ENCODE results near the gene MAML1. TPM values are rescaled to one million over a fixed set of nuclear protein-coding genes. Genes with fewer than 3 reads are reported as not detected.

MAML1 gene
- polyA plus RNA-seq, 1 of the 3 experiments (the other 2 are of a cell fraction): 8.1 TPM

DNA sequence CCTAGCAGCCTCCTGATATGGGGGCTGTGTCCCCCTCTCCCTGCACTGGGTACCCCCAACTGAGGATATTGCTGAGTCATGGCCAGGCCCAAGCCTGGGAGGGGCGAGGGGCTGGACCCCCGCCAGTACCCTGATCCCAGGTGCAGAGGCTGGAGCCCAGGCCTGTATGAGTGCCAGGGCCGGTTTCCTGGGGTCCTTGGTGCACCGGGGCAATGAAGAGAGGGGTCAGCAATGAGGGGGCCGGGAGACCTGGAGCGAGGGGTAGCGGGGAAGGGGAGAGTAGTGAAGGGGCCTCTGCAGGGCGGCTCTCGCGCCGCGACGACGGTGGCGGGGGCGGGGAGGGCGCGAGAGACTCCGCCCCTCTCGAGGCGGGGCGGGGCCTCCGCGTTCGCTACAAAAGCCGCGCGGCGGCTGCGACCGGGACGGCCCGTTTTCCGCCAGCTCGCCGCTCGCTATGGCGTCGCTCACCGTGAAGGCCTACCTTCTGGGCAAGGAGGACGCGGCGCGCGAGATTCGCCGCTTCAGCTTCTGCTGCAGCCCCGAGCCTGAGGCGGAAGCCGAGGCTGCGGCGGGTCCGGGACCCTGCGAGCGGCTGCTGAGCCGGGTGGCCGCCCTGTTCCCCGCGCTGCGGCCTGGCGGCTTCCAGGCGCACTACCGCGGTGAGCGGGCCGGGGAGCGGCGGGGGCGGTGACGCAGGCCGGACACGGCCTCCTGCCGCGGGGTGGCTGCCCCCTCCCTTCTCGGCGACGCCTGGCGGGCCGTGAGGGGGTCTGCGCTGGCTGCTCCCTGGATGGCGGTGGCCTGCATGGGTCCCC, 88.1 kb downstream of the MAML1 start, which contains the start of gene SQSTM1:
Gene SQSTM1 (plus strand): TSS at position 423 of the 815 bp plus-strand sequence. CDS start 32 bp downstream, at position 455.
- Histone ChIP-seq H3K27ac (ENCODE audit: low read depth in 2 of 2, low read length in 1 of 2) (peak within 1 kb of the TSS; percentile 84 to 94), H3K79me2 (ENCODE audit: insufficient read depth) (peaks cover 53% of the 10 kb centered on the region), H3K9ac (peak within 1 kb of the TSS; percentile 97), H3K9me3 (no peaks in the 10 kb centered on the region), H3F3A (replicated peaks; ENCODE audit: insufficient read depth) (peaks cover 11% of the 10 kb centered on the region), H3K36me3 (replicated peaks in 1 of 2; ENCODE audit: control insufficient read depth in 1 of 2, insufficient read depth in 2 of 2, low read length in 1 of 2) (peaks cover 28 to 31% of the 10 kb centered on the region in 2 experiments), H3K9me2 (no peaks in the 10 kb centered on the region), H3K4me1 (ENCODE audit: control insufficient read depth in 1 of 2, insufficient read depth in 2 of 2, low read depth in 1 of 2, low read length in 1 of 2) (peaks cover 22 to 39% of the 10 kb centered on the region in 2 experiments), H2AFZ (ENCODE audit: low read depth) (0 out of 2 replicates have a peak within 1 kb of the TSS, but pooled peaks have one; percentile 49), H3K4me2 (peak within 1 kb of the TSS; percentile 75), H3K27me3 (ENCODE audit: insufficient read depth) (no peaks in the 10 kb centered on the region), H4K20me1 (ENCODE audit: insufficient read depth) (peaks cover 47% of the 10 kb centered on the region), H3K4me3 (ENCODE audit: low read depth in 2 of 2, low read length in 1 of 2) (peak within 1 kb of the TSS; percentile 97)
- CTCF ChIA-PET: interaction anchor here (0.6 to 1.7 kb wide), 4 partner anchors 9 to 46 kb away, joined by 3 to 5 read pairs (median 4); no protein-coding TSS in a partner anchor
- peak; percentile 95 for DNase-seq
- TF ChIP-seq, protein P1, sequence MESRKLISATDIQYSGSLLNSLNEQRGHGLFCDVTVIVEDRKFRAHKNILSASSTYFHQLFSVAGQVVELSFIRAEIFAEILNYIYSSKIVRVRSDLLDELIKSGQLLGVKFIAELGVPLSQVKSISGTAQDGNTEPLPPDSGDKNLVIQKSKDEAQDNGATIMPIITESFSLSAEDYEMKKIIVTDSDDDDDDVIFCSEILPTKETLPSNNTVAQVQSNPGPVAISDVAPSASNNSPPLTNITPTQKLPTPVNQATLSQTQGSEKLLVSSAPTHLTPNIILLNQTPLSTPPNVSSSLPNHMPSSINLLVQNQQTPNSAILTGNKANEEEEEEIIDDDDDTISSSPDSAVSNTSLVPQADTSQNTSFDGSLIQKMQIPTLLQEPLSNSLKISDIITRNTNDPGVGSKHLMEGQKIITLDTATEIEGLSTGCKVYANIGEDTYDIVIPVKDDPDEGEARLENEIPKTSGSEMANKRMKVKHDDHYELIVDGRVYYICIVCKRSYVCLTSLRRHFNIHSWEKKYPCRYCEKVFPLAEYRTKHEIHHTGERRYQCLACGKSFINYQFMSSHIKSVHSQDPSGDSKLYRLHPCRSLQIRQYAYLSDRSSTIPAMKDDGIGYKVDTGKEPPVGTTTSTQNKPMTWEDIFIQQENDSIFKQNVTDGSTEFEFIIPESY (IDR thresholded peaks at IDR 0.05; ENCODE audit: borderline replicate concordance, low read depth): no peak
- TF ChIP-seq YY1 (IDR thresholded peaks at IDR 0.05; ENCODE audit: low read depth) (peak; percentile 64; the same call in 1 of the 2 replicates), TCF12 (IDR thresholded peaks at IDR 0.05) (peak; percentile 22; the same call in 1 of the 2 replicates), FOXM1 (IDR thresholded peaks at IDR 0.05; ENCODE audit: low read depth) (no peak), GABPA (IDR thresholded peaks at IDR 0.05; ENCODE audit: low read depth) (no peak), RFX5 (IDR thresholded peaks at IDR 0.05; ENCODE audit: low read length) (no peak), RCOR1 (IDR thresholded peaks at IDR 0.05; ENCODE audit: low read length) (no peak), SIN3A (IDR thresholded peaks at IDR 0.05; ENCODE audit: borderline replicate concordance, low read depth, low read length) (0 out of 2 replicates have a peak, but pooled peaks have one; percentile 73), FOSL2 (IDR thresholded peaks at IDR 0.05; ENCODE audit: borderline replicate concordance, low read depth) (peak; percentile 43; the same call in 1 of the 2 replicates), NFIC (IDR thresholded peaks at IDR 0.05; ENCODE audit: borderline replicate concordance) (0 out of 2 replicates have a peak, but pooled peaks have one; percentile 32), POLR2AphosphoS5 (IDR thresholded peaks at IDR 0.05; ENCODE audit: low read depth, low read length) (peak; percentile 99), CHD2 (IDR thresholded peaks at IDR 0.05; ENCODE audit: low read length, partially characterized antibody) (peak; percentile 69), EP300 (IDR thresholded peaks at IDR 0.05; ENCODE audit: borderline replicate concordance in 1 of 2, low read depth in 1 of 2, low read length in 1 of 2) (peak in 1 of 2 experiments; percentile 33; a peak in 1 of 4 replicates), TAF1 (IDR thresholded peaks at IDR 0.05; ENCODE audit: borderline replicate concordance, low read depth, low read length) (peak; percentile 88; the same call in 1 of the 2 replicates), MEF2A (IDR thresholded peaks at IDR 0.05; ENCODE audit: borderline replicate concordance, low read depth) (no peak)
- TF ChIP-seq, protein P2, sequence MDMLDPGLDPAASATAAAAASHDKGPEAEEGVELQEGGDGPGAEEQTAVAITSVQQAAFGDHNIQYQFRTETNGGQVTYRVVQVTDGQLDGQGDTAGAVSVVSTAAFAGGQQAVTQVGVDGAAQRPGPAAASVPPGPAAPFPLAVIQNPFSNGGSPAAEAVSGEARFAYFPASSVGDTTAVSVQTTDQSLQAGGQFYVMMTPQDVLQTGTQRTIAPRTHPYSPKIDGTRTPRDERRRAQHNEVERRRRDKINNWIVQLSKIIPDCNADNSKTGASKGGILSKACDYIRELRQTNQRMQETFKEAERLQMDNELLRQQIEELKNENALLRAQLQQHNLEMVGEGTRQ (IDR thresholded peaks at IDR 0.05; ENCODE audit: borderline replicate concordance, low read depth, low read length): no peak
- TF ChIP-seq, protein P3, sequence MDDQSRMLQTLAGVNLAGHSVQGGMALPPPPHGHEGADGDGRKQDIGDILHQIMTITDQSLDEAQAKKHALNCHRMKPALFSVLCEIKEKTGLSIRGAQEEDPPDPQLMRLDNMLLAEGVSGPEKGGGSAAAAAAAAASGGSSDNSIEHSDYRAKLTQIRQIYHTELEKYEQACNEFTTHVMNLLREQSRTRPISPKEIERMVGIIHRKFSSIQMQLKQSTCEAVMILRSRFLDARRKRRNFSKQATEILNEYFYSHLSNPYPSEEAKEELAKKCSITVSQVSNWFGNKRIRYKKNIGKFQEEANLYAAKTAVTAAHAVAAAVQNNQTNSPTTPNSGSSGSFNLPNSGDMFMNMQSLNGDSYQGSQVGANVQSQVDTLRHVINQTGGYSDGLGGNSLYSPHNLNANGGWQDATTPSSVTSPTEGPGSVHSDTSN (IDR thresholded peaks at IDR 0.05): peak; percentile 45; the same call in 1 of the 2 replicates
- TF ChIP-seq, protein P4, sequence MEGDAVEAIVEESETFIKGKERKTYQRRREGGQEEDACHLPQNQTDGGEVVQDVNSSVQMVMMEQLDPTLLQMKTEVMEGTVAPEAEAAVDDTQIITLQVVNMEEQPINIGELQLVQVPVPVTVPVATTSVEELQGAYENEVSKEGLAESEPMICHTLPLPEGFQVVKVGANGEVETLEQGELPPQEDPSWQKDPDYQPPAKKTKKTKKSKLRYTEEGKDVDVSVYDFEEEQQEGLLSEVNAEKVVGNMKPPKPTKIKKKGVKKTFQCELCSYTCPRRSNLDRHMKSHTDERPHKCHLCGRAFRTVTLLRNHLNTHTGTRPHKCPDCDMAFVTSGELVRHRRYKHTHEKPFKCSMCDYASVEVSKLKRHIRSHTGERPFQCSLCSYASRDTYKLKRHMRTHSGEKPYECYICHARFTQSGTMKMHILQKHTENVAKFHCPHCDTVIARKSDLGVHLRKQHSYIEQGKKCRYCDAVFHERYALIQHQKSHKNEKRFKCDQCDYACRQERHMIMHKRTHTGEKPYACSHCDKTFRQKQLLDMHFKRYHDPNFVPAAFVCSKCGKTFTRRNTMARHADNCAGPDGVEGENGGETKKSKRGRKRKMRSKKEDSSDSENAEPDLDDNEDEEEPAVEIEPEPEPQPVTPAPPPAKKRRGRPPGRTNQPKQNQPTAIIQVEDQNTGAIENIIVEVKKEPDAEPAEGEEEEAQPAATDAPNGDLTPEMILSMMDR (IDR thresholded peaks at IDR 0.05): no peak
- TF ChIP-seq, protein P5, sequence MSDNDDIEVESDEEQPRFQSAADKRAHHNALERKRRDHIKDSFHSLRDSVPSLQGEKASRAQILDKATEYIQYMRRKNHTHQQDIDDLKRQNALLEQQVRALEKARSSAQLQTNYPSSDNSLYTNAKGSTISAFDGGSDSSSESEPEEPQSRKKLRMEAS (IDR thresholded peaks at IDR 0.05; ENCODE audit: low read depth): peak; percentile 29; the same call in 1 of the 2 replicates
- POLR2A ChIA-PET: interaction anchor here (0.7 to 1.7 kb wide), 5 partner anchors 10 to 88 kb away, joined by 3 to 4 read pairs (median 3); partner anchors contain the start of gene MAML1
- WGBS (ENCODE audit: low lambda C conversion rate): under 1% methylated on average over 18 of the region's 81 CpGs

Data from SK-N-SH (cell line).